ENCODE results near the gene NFIX.

DNA sequence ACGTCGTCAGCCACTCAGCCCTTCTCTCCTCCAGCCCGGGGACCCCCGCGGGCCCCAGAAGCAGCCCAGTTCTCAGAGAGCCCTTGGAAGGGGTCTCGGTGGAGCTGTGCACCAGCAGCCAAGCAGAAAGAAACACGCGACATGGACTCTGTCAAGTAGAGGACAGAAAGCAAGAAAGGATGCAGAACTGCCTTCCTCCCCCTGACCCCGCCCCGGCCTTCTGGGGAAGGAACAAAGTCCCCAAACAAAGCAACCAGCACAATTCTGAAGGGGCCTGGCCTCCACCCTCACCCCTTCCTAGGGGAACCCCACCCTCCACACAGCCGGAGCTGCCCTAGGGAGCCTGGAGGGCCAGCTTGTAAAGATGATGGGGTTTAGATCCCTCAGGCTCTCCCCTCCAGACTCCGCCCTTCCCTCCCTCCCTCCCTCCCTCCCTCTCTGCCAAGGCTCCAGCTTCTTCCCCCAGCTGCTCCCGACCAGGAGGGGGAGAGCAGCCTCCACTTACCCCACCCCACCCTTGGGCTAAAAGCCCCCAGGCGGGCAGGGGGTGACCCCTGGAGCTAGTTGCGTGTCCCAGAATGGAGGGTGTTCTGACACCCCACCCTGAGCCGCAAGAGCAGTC lies 99.6 kb downstream of the NFIX start:
- TF ChIP-seq, protein P1, sequence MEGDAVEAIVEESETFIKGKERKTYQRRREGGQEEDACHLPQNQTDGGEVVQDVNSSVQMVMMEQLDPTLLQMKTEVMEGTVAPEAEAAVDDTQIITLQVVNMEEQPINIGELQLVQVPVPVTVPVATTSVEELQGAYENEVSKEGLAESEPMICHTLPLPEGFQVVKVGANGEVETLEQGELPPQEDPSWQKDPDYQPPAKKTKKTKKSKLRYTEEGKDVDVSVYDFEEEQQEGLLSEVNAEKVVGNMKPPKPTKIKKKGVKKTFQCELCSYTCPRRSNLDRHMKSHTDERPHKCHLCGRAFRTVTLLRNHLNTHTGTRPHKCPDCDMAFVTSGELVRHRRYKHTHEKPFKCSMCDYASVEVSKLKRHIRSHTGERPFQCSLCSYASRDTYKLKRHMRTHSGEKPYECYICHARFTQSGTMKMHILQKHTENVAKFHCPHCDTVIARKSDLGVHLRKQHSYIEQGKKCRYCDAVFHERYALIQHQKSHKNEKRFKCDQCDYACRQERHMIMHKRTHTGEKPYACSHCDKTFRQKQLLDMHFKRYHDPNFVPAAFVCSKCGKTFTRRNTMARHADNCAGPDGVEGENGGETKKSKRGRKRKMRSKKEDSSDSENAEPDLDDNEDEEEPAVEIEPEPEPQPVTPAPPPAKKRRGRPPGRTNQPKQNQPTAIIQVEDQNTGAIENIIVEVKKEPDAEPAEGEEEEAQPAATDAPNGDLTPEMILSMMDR (IDR thresholded peaks at IDR 0.05), result no peak
- no peak for TF ChIP-seq POLR2A (IDR thresholded peaks at IDR 0.05)

All from body of pancreas (tissue), 4 donors.